WTC11 (cell line): ENCODE results near the gene SGSM2.

ENCODE experiments used
- ATF6 ChIP-seq: sonication (generic); formaldehyde crosslinking; IDR thresholded peaks from 2 replicates; pipeline ENCODE4 v1.8.1; 2023; ENCODE audit warnings: mild to moderate bottlenecking, missing genetic modification reagents
- TF ChIP-seq, protein P1 (sequence below): fragments of 200-600 bp; IDR thresholded peaks from 2 replicates; pipeline ENCODE4 v1.8.0; 2022; ENCODE audit warnings: antibody characterized with exemption

DNA sequence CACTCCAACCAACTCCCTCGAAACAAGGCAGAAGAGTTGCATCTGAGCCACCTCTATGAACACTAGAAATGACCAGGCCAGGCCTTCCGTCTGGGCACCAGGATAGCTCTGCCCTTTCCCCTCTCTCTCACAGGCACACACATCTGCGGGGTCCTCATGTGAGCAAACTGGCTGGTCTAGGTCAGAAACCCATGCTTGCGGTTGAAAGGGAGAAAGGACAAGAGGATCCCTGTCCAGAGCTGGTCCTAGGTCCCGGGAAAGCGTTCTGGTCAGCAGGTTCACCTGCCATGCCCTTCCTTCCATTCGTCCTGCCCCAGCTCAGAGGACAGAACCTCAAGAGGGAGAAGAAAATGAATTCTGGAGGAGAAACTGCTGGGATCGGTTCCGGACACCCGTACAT lies 60.9 kb downstream of the SGSM2 start:
- TF ChIP-seq ATF6 (CRISPR knock-in tag): no peak
- TF ChIP-seq, protein P1, sequence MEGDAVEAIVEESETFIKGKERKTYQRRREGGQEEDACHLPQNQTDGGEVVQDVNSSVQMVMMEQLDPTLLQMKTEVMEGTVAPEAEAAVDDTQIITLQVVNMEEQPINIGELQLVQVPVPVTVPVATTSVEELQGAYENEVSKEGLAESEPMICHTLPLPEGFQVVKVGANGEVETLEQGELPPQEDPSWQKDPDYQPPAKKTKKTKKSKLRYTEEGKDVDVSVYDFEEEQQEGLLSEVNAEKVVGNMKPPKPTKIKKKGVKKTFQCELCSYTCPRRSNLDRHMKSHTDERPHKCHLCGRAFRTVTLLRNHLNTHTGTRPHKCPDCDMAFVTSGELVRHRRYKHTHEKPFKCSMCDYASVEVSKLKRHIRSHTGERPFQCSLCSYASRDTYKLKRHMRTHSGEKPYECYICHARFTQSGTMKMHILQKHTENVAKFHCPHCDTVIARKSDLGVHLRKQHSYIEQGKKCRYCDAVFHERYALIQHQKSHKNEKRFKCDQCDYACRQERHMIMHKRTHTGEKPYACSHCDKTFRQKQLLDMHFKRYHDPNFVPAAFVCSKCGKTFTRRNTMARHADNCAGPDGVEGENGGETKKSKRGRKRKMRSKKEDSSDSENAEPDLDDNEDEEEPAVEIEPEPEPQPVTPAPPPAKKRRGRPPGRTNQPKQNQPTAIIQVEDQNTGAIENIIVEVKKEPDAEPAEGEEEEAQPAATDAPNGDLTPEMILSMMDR: no peak
